ENCODE measurements around the gene ARGLU1.
A peak's percentile ranks its signal among the peaks of the same experiment; 100 is the strongest.

Gene ARGLU1

DNA sequence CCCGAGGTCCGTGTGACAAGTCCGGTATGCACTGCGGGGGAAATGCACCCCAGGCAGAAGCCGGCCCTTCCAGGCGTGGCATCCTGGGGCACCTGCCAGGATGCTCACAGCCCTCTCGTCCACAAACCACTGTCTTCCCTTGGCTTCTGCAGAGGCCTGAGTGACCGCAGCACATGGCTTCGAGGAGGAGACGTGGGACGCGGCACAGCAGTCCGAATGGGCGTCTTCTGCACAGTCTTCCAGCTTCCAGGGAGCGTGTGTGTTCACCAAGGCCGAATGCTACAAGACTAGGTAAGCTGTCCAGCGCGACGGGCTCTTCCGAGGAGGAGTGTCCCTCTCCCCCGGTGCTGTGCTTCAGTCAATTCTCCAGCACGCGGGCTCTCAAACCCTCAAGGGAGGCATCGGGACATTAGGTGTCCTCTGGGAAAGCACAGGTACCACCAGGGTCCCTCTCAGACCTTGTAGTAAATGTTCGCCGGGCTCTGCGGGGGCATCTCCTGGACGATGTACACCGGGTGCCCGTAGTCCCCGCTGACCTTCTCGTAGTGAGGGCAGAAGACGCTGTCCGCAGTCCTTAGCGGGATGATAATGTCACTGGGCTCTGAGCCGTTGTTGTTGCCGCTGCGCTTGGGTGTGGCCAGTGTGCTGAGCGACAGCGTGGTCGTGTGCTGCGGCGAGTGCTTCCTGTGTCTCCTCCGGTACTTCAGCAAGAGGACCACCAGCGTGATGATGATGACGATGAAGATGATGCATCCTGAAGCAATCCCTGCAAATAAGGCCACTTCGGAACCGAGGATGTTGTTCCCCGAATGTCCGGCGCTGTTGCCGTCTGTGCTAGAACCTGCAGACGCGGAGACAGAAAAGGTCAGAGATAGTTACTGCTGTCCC is 75.1 kb downstream of the ARGLU1 start:
- H3K27me3 ChIP-seq (ENCODE audit: control insufficient read depth, low read length) = no peaks in the 10 kb centered on the region
- H3K79me2 ChIP-seq (ENCODE audit: control insufficient read depth, low read length) = no peaks in the 10 kb centered on the region
- H3F3A ChIP-seq (ENCODE audit: control insufficient read depth, insufficient read depth) = peaks cover 5% of the 10 kb centered on the region
- peaks cover 10% of the 10 kb centered on the region for H3K36me3 ChIP-seq (ENCODE audit: control insufficient read depth, low read length)
- H3K4me2 ChIP-seq (ENCODE audit: low read length) = peak overlapping the region; percentile 22; the same call in 1 of the 2 replicates
- no peak overlapping the region for H3K4me3 ChIP-seq (ENCODE audit: low read length)
- no peak overlapping the region for H3K27ac ChIP-seq (ENCODE audit: low read depth, low read length)
- H3K9me2 ChIP-seq (replicated peaks; ENCODE audit: control insufficient read depth, low read length) = no peaks in the 10 kb centered on the region
- H3K4me1 ChIP-seq (ENCODE audit: control insufficient read depth, low read length) = peaks cover 80% of the 10 kb centered on the region
- H4K20me1 ChIP-seq (ENCODE audit: control insufficient read depth, insufficient read depth, low read depth, low read length) = no peaks in the 10 kb centered on the region
- TF ChIP-seq EZH2phosphoT487 (IDR thresholded peaks at IDR 0.05; ENCODE audit: borderline replicate concordance, low read length) = no peak
- TF ChIP-seq, protein P1, sequence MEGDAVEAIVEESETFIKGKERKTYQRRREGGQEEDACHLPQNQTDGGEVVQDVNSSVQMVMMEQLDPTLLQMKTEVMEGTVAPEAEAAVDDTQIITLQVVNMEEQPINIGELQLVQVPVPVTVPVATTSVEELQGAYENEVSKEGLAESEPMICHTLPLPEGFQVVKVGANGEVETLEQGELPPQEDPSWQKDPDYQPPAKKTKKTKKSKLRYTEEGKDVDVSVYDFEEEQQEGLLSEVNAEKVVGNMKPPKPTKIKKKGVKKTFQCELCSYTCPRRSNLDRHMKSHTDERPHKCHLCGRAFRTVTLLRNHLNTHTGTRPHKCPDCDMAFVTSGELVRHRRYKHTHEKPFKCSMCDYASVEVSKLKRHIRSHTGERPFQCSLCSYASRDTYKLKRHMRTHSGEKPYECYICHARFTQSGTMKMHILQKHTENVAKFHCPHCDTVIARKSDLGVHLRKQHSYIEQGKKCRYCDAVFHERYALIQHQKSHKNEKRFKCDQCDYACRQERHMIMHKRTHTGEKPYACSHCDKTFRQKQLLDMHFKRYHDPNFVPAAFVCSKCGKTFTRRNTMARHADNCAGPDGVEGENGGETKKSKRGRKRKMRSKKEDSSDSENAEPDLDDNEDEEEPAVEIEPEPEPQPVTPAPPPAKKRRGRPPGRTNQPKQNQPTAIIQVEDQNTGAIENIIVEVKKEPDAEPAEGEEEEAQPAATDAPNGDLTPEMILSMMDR (IDR thresholded peaks at IDR 0.05; ENCODE audit: low read depth, low read length, poor library complexity, severe bottlenecking) = no peak
- no peaks in the 10 kb centered on the region for H3K9me3 ChIP-seq (ENCODE audit: control insufficient read depth, insufficient read depth, low read length)

DNA sequence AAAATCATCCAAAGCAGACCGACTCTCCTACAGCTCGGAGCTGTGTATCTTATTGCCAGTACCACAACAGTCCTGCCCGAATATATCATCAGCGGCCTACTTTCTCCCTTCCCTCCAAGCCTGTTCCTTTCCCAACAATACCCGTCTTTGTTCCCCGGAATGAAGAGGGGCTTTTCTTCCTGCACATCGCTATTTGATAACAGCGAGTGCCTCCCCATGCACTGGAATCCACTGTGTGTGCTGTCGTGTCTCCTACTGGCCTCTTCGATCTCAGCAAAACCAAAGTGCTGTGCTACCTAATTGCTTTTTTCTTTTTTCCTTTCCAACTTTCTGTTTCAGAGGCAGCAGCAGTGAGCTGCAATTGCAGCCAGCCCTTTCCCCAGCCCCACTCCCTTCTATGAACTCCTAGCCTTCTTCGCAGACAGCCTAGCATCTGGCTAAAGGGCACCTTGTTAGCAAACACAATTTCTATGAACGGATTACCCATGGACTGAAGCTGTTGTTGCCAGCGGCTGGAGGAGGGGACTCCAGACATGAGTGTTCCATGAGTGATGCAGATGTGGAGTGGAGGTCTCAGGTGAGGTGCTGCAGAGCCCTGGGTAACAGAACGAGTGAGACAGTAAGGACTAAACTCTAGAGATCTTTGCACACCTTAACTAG is 75.9 kb downstream of the ARGLU1 start:
- H3K4me1 ChIP-seq (ENCODE audit: control insufficient read depth, low read length) = peaks cover 73% of the 10 kb centered on the region
- no peaks in the 10 kb centered on the region for H3K79me2 ChIP-seq (ENCODE audit: control insufficient read depth, low read length)
- peak overlapping the region; percentile 79 for H3K4me2 ChIP-seq (ENCODE audit: low read length)
- H3K36me3 ChIP-seq (ENCODE audit: control insufficient read depth, low read length) = peaks cover 10% of the 10 kb centered on the region
- H3K27ac ChIP-seq (ENCODE audit: low read depth, low read length) = peak overlapping the region; percentile 50; the same call in 1 of the 2 replicates
- TF ChIP-seq EZH2phosphoT487 (IDR thresholded peaks at IDR 0.05; ENCODE audit: borderline replicate concordance, low read length) = no peak
- peak overlapping the region; percentile 71 for H3K4me3 ChIP-seq (ENCODE audit: low read length)
- H3K9me2 ChIP-seq (replicated peaks; ENCODE audit: control insufficient read depth, low read length) = no peaks in the 10 kb centered on the region
- no peaks in the 10 kb centered on the region for H3K27me3 ChIP-seq (ENCODE audit: control insufficient read depth, low read length)
- H3F3A ChIP-seq (ENCODE audit: control insufficient read depth, insufficient read depth) = peaks cover 2% of the 10 kb centered on the region; the same call in 1 of the 2 replicates
- no peaks in the 10 kb centered on the region for H4K20me1 ChIP-seq (ENCODE audit: control insufficient read depth, insufficient read depth, low read depth, low read length)
- no peaks in the 10 kb centered on the region for H3K9me3 ChIP-seq (ENCODE audit: control insufficient read depth, insufficient read depth, low read length)

Data from DOHH2 (cell line).